Right renal cortex interstitium (tissue), 3 donors: ENCODE data around the gene SYCE3. TPM values are rescaled to one million over a fixed set of nuclear protein-coding genes. Genes with fewer than 3 reads are reported as not detected.
"Not testable (repeated sequence)": the region's sequence is repeated elsewhere in the genome, so short reads cannot be mapped to it uniquely, and the experiment has no call there.

Source experiments
- DNase-seq, 3 donors: peaks; one replicate each; pipeline ENCODE4 v3.0.0-alpha.2; 2013; ENCODE audit warnings: low read depth in 3 of 3, low spot score in 2 of 3
- polyA plus RNA-seq, 3 donors: library from polyadenylated mRNA; unstranded; fragments of 120-200 nt; gene quantifications; one replicate each; pipeline ENCODE4 v1.2.1, GENCODE V29; 2013; ENCODE audit not compliant: insufficient read length in 3 of 3

The SYCE3 gene
- polyA plus RNA-seq = under 1 TPM in 2 of 3 donors, not detected in 1; 0.28 to 0.61 TPM

GRCh38 chr22:50562523-50563412, at the start of gene SYCE3:
Gene SYCE3 (minus strand): TSS chr22:50562919. CDS start chr22:50556405, 6,514 bp downstream.
- DNase-seq = peak; percentile 75 to 91 (median 81)

- no peak for DNase-seq
Measured at GRCh38 chr22:50612168-50612527, 49.4 kb upstream of the SYCE3 start.

GRCh38 chr22:50611341-50612060, 48.8 kb upstream of the SYCE3 start:
- DNase-seq = no peak

GRCh38 chr22:50610581-50610980, 47.9 kb upstream of the SYCE3 start:
- no peak for DNase-seq

GRCh38 chr22:50610041-50610451, 47.3 kb upstream of the SYCE3 start:
- no peak for DNase-seq

- no peak for DNase-seq
Measured at GRCh38 chr22:50609599-50609998, 46.9 kb upstream of the SYCE3 start.

- no peak for DNase-seq
Measured at GRCh38 chr22:50608996-50609395, 46.3 kb upstream of the SYCE3 start.

GRCh38 chr22:50608058-50608840, 45.5 kb upstream of the SYCE3 start:
- not testable (repeated sequence) for DNase-seq

GRCh38 chr22:50607659-50608020, 44.9 kb upstream of the SYCE3 start:
- DNase-seq = no peak

GRCh38 chr22:50606946-50607658, 44.4 kb upstream of the SYCE3 start:
- DNase-seq = no peak

GRCh38 chr22:50606165-50606945, 43.6 kb upstream of the SYCE3 start:
- no peak for DNase-seq

- no peak for DNase-seq
Measured at GRCh38 chr22:50605613-50606074, 42.9 kb upstream of the SYCE3 start.

GRCh38 chr22:50605002-50605612, 42.4 kb upstream of the SYCE3 start:
- DNase-seq = no peak

- no peak for DNase-seq
Measured at GRCh38 chr22:50604256-50605001, 41.7 kb upstream of the SYCE3 start.

- DNase-seq = no peak
Measured at GRCh38 chr22:50603511-50604255, 41.0 kb upstream of the SYCE3 start.

- no peak for DNase-seq
Measured at GRCh38 chr22:50602338-50602700, 39.6 kb upstream of the SYCE3 start.

- DNase-seq = no peak
Measured at GRCh38 chr22:50601669-50602337, 39.1 kb upstream of the SYCE3 start.
